PC-9 (cell line): ENCODE data around the gene ZDHHC11. TPM values are rescaled to one million over a fixed set of nuclear protein-coding genes. Genes with fewer than 3 reads are reported as not detected.
A peak's percentile ranks its signal among the peaks of the same experiment; 100 is the strongest.
"Not testable (repeated sequence)": the region's sequence is repeated elsewhere in the genome, so short reads cannot be mapped to it uniquely, and the experiment has no call there.

Experiments
- BruUV-seq: library from RNA; stranded (reverse); fragments of 400-500 nt; replicated peaks from 2 replicates; lab custom pipeline; 2021; lab: Mats Ljungman, UMichigan
- CTCF ChIA-PET: fragments of 300-600 bp; sonication (Branson Sonifier 250); formaldehyde crosslinking; loops from one replicate; lab custom pipeline; 2022; ENCODE audit warnings: antibody characterized with exemption; lab: Charles Lee
- POLR2A ChIA-PET: fragments of 300-600 bp; sonication (Branson Sonifier 250); formaldehyde crosslinking; loops from one replicate; lab custom pipeline; 2022; ENCODE audit warnings: antibody characterized with exemption; ENCODE audit not compliant: unreplicated experiment; lab: Charles Lee
- DNase-seq, 2 experiments: peaks; one replicate each; pipeline versions ENCODE4 v3.0.0 to v3.0.0-alpha.2; 2015 to 2022; ENCODE audit warnings: mixed read lengths in 1 of 2
- H2AFZ ChIP-seq: fragments of 200-600 bp; sonication (generic); 2 replicates; pipeline ENCODE4 v1.8.1; 2017; ENCODE audit warnings: antibody characterized with exemption
- H3F3A ChIP-seq: fragments of 200-600 bp; sonication (generic); 2 replicates; pipeline ENCODE4 v1.8.1; 2017; ENCODE audit warnings: antibody characterized with exemption, mild to moderate bottlenecking, low read depth; ENCODE audit not compliant: insufficient read depth
- H3K27ac ChIP-seq: fragments of 200-600 bp; sonication (generic); 2 replicates; pipeline ENCODE4 v1.6.1; 2016; ENCODE audit warnings: mixed run types
- H3K27me3 ChIP-seq: fragments of 200-600 bp; sonication (generic); 2 replicates; pipeline ENCODE4 v1.6.1; 2016; ENCODE audit warnings: low read depth, mixed run types; ENCODE audit not compliant: insufficient read depth
- H3K36me3 ChIP-seq: fragments of 200-600 bp; sonication (generic); 2 replicates; pipeline ENCODE4 v1.6.1; 2016; ENCODE audit warnings: low read depth, mixed run types
- H3K4me1 ChIP-seq: fragments of 200-600 bp; sonication (generic); replicated peaks from 2 replicates; pipeline ENCODE4 v1.6.1; 2016; ENCODE audit warnings: mixed run types; ENCODE audit not compliant: insufficient read depth
- H3K4me2 ChIP-seq: fragments of 200-600 bp; sonication (generic); 2 replicates; pipeline ENCODE4 v1.6.1; 2017; ENCODE audit warnings: mixed run types
- H3K4me3 ChIP-seq: fragments of 200-600 bp; sonication (generic); 2 replicates; pipeline ENCODE4 v1.6.1; 2016; ENCODE audit warnings: mixed run types
- H3K79me2 ChIP-seq: fragments of 200-600 bp; sonication (generic); 2 replicates; pipeline ENCODE4 v1.6.1; 2017; ENCODE audit warnings: low read depth, mixed run types
- H3K9me2 ChIP-seq: fragments of 200-600 bp; sonication (generic); 2 replicates; pipeline ENCODE4 v1.8.1; 2017; ENCODE audit warnings: mild to moderate bottlenecking; ENCODE audit not compliant: insufficient read depth
- H3K9me3 ChIP-seq: fragments of 200-600 bp; sonication (generic); 2 replicates; pipeline ENCODE4 v1.8.1; 2016; ENCODE audit warnings: low read depth; ENCODE audit not compliant: insufficient read depth
- H4K20me1 ChIP-seq: fragments of 200-600 bp; sonication (generic); 2 replicates; pipeline ENCODE4 v1.8.1; 2017; ENCODE audit not compliant: insufficient read depth
- EZH2 ChIP-seq: fragments of 200-600 bp; sonication (generic); IDR thresholded peaks from 2 replicates; pipeline ENCODE4 v1.8.0; 2017; ENCODE audit warnings: antibody characterized with exemption, low read depth
- intact Hi-C: fragments of 100-400 bp; cut with micrococcal nuclease; formaldehyde crosslinking; loops from one replicate; pipeline ENCODE4 v1.10.0; 2022; ENCODE audit not compliant: unreplicated experiment
- total RNA-seq: library from RNA; stranded (reverse); gene quantifications from 2 replicates; pipeline ENCODE4 v1.2.3, GENCODE V29; 2021

The ZDHHC11 gene
- total RNA-seq, 1 experiment from 2014 or later = 13.1 TPM

DNA sequence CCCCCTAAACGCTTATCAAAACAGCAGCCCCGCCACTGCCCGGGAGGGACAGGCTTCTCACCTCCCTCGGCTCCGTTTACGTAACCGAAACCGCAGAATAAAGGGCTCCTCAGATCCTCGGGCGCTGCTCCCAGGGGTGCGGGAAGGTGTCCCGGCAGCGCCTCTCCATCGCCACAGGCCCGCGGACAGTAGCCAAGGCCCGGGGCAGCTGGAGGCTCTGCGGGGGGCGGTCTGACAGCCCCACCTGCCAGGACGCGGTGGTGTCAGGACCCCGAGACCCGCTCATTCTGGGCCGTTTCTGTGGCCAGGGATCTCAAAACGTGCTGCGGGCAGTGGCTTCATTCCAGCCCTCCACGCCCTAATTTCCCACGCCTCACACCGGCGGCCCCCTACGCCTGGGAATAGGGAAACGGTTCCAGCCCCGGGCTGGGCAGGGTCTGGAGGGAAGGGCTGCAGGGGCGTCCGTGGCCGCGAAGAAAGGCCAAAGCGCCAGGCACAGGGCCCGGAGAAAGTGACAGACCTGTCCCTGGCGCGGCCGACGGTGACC, 66.8 kb downstream of the ZDHHC11 start:
- H3K27me3 ChIP-seq = peaks cover 39% of the 10 kb centered on the region
- H4K20me1 ChIP-seq, H3K9me3 ChIP-seq, CTCF ChIA-PET, POLR2A ChIA-PET, H3K9me2 ChIP-seq, H2AFZ ChIP-seq, BruUV-seq, H3K4me1 ChIP-seq, H3K27ac ChIP-seq, H3K79me2 ChIP-seq, H3K36me3 ChIP-seq, H3F3A ChIP-seq: not testable (repeated sequence)
- DNase-seq = peak; percentile 34 to 59
- peak; percentile 97 for TF ChIP-seq EZH2
- H3K4me2 ChIP-seq = peak overlapping the region; percentile 71
- intact Hi-C loops = loop anchor here (2.0 kb wide), 1 partner anchor 25 kb away; no protein-coding TSS in a partner anchor
- peak overlapping the region; percentile 68 for H3K4me3 ChIP-seq

GRCh38 chr5:783049-783802, 67.6 kb downstream of the ZDHHC11 start:
- H3K79me2 ChIP-seq, H3K27ac ChIP-seq, H3K4me1 ChIP-seq, CTCF ChIA-PET, H3K9me3 ChIP-seq, H3K4me3 ChIP-seq, H2AFZ ChIP-seq, intact Hi-C loops, H3F3A ChIP-seq, H4K20me1 ChIP-seq, DNase-seq, H3K9me2 ChIP-seq, H3K36me3 ChIP-seq, BruUV-seq, H3K4me2 ChIP-seq, POLR2A ChIA-PET: not testable (repeated sequence)
- peaks cover 39% of the 10 kb centered on the region for H3K27me3 ChIP-seq

GRCh38 chr5:782356-782755, 68.4 kb downstream of the ZDHHC11 start:
- CTCF ChIA-PET, BruUV-seq, H3K4me2 ChIP-seq, H3K27ac ChIP-seq, H3K9me3 ChIP-seq, intact Hi-C loops, DNase-seq, H3F3A ChIP-seq, POLR2A ChIA-PET, H2AFZ ChIP-seq, H3K36me3 ChIP-seq, H3K9me2 ChIP-seq, H3K4me3 ChIP-seq, H3K4me1 ChIP-seq, H3K79me2 ChIP-seq, H4K20me1 ChIP-seq: not testable (repeated sequence)
- peaks cover 39% of the 10 kb centered on the region for H3K27me3 ChIP-seq

DNA sequence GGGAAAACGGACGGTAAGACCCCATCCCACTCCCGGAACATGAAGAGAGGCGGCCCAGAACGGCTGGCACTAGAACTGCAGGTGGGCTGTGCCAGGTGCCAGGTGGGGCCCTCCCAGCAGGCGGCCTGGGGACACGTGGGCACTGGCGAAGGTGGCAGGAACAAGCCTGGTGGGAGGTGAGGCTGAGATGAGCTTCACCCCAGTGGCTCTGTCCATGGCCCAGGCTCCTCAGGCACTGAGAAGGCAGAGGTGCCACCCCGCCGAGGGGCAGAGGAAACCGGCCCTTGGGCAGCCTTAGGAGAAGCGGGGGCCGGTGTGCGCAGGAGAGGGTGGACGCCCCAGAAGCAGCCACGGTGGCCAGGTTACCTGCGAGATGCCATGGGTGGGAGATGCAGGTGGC, 70.2 kb downstream of the ZDHHC11 start:
- H3K4me1 ChIP-seq, intact Hi-C loops, H3K9me2 ChIP-seq, CTCF ChIA-PET, H4K20me1 ChIP-seq, H3K9me3 ChIP-seq, BruUV-seq, H2AFZ ChIP-seq, H3K79me2 ChIP-seq, H3K4me2 ChIP-seq, H3K4me3 ChIP-seq, H3K27ac ChIP-seq, POLR2A ChIA-PET, H3F3A ChIP-seq, DNase-seq, H3K36me3 ChIP-seq: not testable (repeated sequence)
- H3K27me3 ChIP-seq = peaks cover 53% of the 10 kb centered on the region

- H3F3A ChIP-seq, intact Hi-C loops, H2AFZ ChIP-seq, H3K79me2 ChIP-seq, H3K4me2 ChIP-seq, POLR2A ChIA-PET, H3K9me3 ChIP-seq, H3K36me3 ChIP-seq, H3K27ac ChIP-seq, DNase-seq, H4K20me1 ChIP-seq, BruUV-seq, H3K4me1 ChIP-seq, CTCF ChIA-PET, H3K4me3 ChIP-seq, H3K9me2 ChIP-seq: not testable (repeated sequence)
- peaks cover 56% of the 10 kb centered on the region for H3K27me3 ChIP-seq
Observed at GRCh38 chr5:778967-779366, 71.8 kb downstream of the ZDHHC11 start.

DNA sequence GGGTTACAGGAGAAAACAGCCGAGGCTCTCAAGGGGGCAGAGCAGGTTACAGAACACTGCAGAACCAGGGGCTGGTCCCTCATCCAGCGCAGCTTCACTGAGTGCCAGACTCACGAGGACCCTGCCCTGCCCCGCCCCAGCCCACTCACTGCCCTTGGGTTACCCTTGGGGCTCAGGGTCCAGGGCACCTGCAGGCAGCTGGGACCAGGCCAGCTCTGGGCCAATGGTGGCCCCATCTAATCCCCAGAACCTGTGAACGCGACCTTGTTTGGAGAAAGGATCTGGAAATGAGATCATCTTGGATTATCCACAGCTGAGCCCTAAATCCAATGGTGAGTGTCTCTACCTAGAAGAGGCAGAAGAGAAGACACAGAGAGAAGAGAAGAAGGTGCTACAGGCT, 72.4 kb downstream of the ZDHHC11 start:
- H3F3A ChIP-seq, H3K79me2 ChIP-seq, H3K4me2 ChIP-seq, H3K27ac ChIP-seq, H3K9me2 ChIP-seq, CTCF ChIA-PET, H3K4me1 ChIP-seq, H4K20me1 ChIP-seq, BruUV-seq, intact Hi-C loops, DNase-seq, POLR2A ChIA-PET, H2AFZ ChIP-seq, H3K4me3 ChIP-seq, H3K9me3 ChIP-seq, H3K36me3 ChIP-seq: not testable (repeated sequence)
- H3K27me3 ChIP-seq = peaks cover 57% of the 10 kb centered on the region
